Adrenal gland (tissue), 12 donors: ENCODE data around the gene KAT7. TPM values are rescaled to one million over a fixed set of nuclear protein-coding genes. Genes with fewer than 3 reads are reported as not detected.

Experiments used
- DNase-seq, 7 donors: peaks; one replicate each; pipeline ENCODE4 v3.0.0-alpha.2; 2019 to 2020
- H3K27ac ChIP-seq, 5 donors: fragments of 200-600 bp; sonication (generic) in 4 of 5; 1 replicate in 3 of 5; 2 replicates in 2 of 5; pipeline versions ENCODE4 v1.5.1 to v1.8.0; 2016 to 2020; ENCODE audit warnings: mild to moderate bottlenecking in 1 of 5
- H3K27me3 ChIP-seq: fragments of 200-600 bp; 2 replicates; pipeline ENCODE4 v1.8.0; 2021
- H3K36me3 ChIP-seq, 2 donors: fragments of 200-600 bp; replicated peaks in 1 of 2; 1 replicate in 1 of 2; 2 replicates in 1 of 2; pipeline versions ENCODE4 v1.5.1 to v1.8.0; 2018 to 2022
- H3K4me1 ChIP-seq, 2 donors: fragments of 200-600 bp; replicated peaks in 1 of 2; 1 replicate in 1 of 2; 2 replicates in 1 of 2; pipeline versions ENCODE4 v1.5.1 to v1.8.0; 2018 to 2021
- H3K4me3 ChIP-seq, 4 donors: fragments of 200-600 bp; sonication (generic) in 3 of 4; one replicate each; pipeline ENCODE4 v1.5.1; 2016 to 2018
- H3K9me3 ChIP-seq, 3 donors: fragments of 200-600 bp; sonication (generic) in 1 of 3; replicated peaks in 1 of 3; 1 replicate in 2 of 3; 2 replicates in 1 of 3; pipeline versions ENCODE4 v1.5.1 to v1.8.0; 2016 to 2021
- CTCF ChIP-seq, 6 experiments: fragments of 450-650 bp in 4 of 6; fragments of 200-600 bp in 2 of 6; sonication (generic) in 1 of 6; IDR thresholded peaks; 1 replicate in 5 of 6; 2 replicates in 1 of 6; pipeline versions ENCODE4 v1.5.1 to v1.8.0; 2016 to 2021; ENCODE audit warnings: antibody characterized with exemption in 6 of 6, mild to moderate bottlenecking in 2 of 6, moderate library complexity in 1 of 6
- POLR2A ChIP-seq, 2 donors: fragments of 450-650 bp; IDR thresholded peaks; one replicate each; pipeline ENCODE4 v1.6.1; 2017; ENCODE audit warnings: antibody characterized with exemption in 2 of 2, mild to moderate bottlenecking in 2 of 2, moderate library complexity in 1 of 2
- WGBS, 4 donors: extraction: QIAGEN DNeasy Blood & Tissue Kit in 2 of 4; methylation state at CpG; one replicate each; pipeline versions ENCODE4 v1.1.5 to v1.1.7; 2013 to 2017; 5-methylcytosine and 5-hydroxymethylcytosine counted together
- intact Hi-C, 2 donors: fragments of 100-400 bp; cut with DNase I; formaldehyde crosslinking; loops; one replicate each; pipeline versions ENCODE4 v1.14.1 to v1.15.0; 2022 to 2023
- polyA plus RNA-seq, 3 donors: library from polyadenylated mRNA; stranded (reverse); fragments of 200-250 nt in 2 of 3; fragments of 350-450 nt in 1 of 3; fragmentation: Illumina TruSeq in 1 of 3; extraction: RNeasy Lipid Tissue Mini Kit (QIAGEN cat#74804) in 1 of 3; gene quantifications; one replicate each; pipeline ENCODE4 v1.2.3, GENCODE V29; 2013 to 2014
- total RNA-seq, 9 donors: library from RNA; depleted of rRNA in 4 of 9; stranded (reverse); fragments of >200 nt in 4 of 9; fragments of 120-200 nt in 1 of 9; fragmentation: NEBNext Ultra II Directional in 1 of 9; extraction: Animal tissue kit (Norgen Biotek cat#: 25700) in 1 of 9; gene quantifications; one replicate each; pipeline versions ENCODE4 v1.1.0 to v1.2.4, GENCODE V29; 2013 to 2023
- donor health status: healthy with polysubstance abuse.
- donor health status: Bipolar disorder and iron deficiency.
- donor health status: DM: yes; HTN: yes; CAD: no.
- donor health status: DM: no; HTN: no; CAD: no.
- donor health status: DM: no; HTN: no; CAD: no.
- donor health status: DM: yes; HTN: yes; CAD: no.

KAT7 gene
- total and polyA plus RNA-seq, 12 donors = 5.2 to 54.7 (median 39.8) TPM

- H3K4me1 ChIP-seq = peaks cover 12 to 22% of the 10 kb centered on the region in 2 donors
- H3K4me3 ChIP-seq = no peak overlapping the region
- H3K9me3 ChIP-seq = no peaks in the 10 kb centered on the region
- WGBS, 4 donors = 85 to 93% (median 90%) methylated on average over 2 of the region's 2 CpGs
- no peaks in the 10 kb centered on the region for H3K27me3 ChIP-seq
- TF ChIP-seq POLR2A (IDR thresholded peaks at IDR 0.05) (no peak), CTCF (IDR thresholded peaks at IDR 0.05) (no peak)
- H3K36me3 ChIP-seq = peaks cover 0 to 58% of the 10 kb centered on the region in 2 donors
- no peak for DNase-seq
- no peak overlapping the region for H3K27ac ChIP-seq
- intact Hi-C loops = no loop called here
Measured at GRCh38 chr17:49829026-49829425, 40.5 kb downstream of the KAT7 start.

- peaks cover 12 to 23% of the 10 kb centered on the region in 2 donors for H3K4me1 ChIP-seq
- H3K27me3 ChIP-seq = no peaks in the 10 kb centered on the region
- intact Hi-C loops = no loop called here
- no peak for DNase-seq
- WGBS, 4 donors = 21 to 36% (median 30%) methylated on average over 1 of the region's 1 CpG
- H3K9me3 ChIP-seq = no peaks in the 10 kb centered on the region
- TF ChIP-seq CTCF (IDR thresholded peaks at IDR 0.05) (no peak), POLR2A (IDR thresholded peaks at IDR 0.05) (no peak)
- H3K27ac ChIP-seq = peak overlapping the region in 2 of 5 donors; percentile 21 to 24
- H3K4me3 ChIP-seq = no peak overlapping the region
- peaks cover 0 to 54% of the 10 kb centered on the region in 2 donors for H3K36me3 ChIP-seq
Measured at GRCh38 chr17:49830605-49831004, 42.1 kb downstream of the KAT7 start.

GRCh38 chr17:49832840-49833599 is 44.5 kb downstream of the KAT7 start:
- Histone ChIP-seq H3K27me3 (no peaks in the 10 kb centered on the region), H3K27ac (peak overlapping the region in 2 of 5 donors; percentile 41 to 52), H3K36me3 (peaks cover 0 to 30% of the 10 kb centered on the region in 2 donors), H3K4me3 (no peak overlapping the region), H3K9me3 (no peaks in the 10 kb centered on the region), H3K4me1 (peaks cover 11 to 32% of the 10 kb centered on the region in 2 donors)
- no peak for DNase-seq
- intact Hi-C loops = no loop called here
- TF ChIP-seq POLR2A (IDR thresholded peaks at IDR 0.05) (no peak), CTCF (IDR thresholded peaks at IDR 0.05) (no peak)
- 68 to 83% (median 73%) methylated on average over 7 of the region's 7 CpGs for WGBS, 4 donors

- WGBS, 4 donors = 96 to 97% (median 97%) methylated on average over 19 of the region's 19 CpGs
- intact Hi-C loops = no loop called here
- no peak for TF ChIP-seq CTCF (IDR thresholded peaks at IDR 0.05)
- no peak for TF ChIP-seq POLR2A (IDR thresholded peaks at IDR 0.05)
- Histone ChIP-seq H3K4me1 (peaks cover 6 to 28% of the 10 kb centered on the region in 2 donors), H3K4me3 (no peak overlapping the region), H3K27ac (peak overlapping the region in 2 of 5 donors; percentile 23 to 52), H3K36me3 (peaks cover 0 to 21% of the 10 kb centered on the region in 2 donors), H3K27me3 (no peaks in the 10 kb centered on the region), H3K9me3 (no peaks in the 10 kb centered on the region)
- DNase-seq = no peak
Measured at GRCh38 chr17:49834118-49834743, 45.8 kb downstream of the KAT7 start.
